GM10266 (cell line): ENCODE data around the gene TNRC6A.
A peak's percentile ranks its signal among the peaks of the same experiment; 100 is the strongest.

Experiments
- DNase-seq: peaks from one replicate; pipeline ENCODE4 v3.0.0; 2012; ENCODE audit errors: extremely low spot score
- CTCF ChIP-seq: IDR thresholded peaks from 2 replicates; pipeline ENCODE4 v1.5.1; 2012; ENCODE audit warnings: mild to moderate bottlenecking, low read depth; ENCODE audit not compliant: control insufficient read depth, insufficient read depth; ENCODE audit errors: missing control alignments

The TNRC6A gene

GRCh38 chr16:24858219-24859041 is 129.0 kb downstream of the TNRC6A start:
- DNase-seq, result peak; percentile 65
- no peak for TF ChIP-seq CTCF

- no peak for TF ChIP-seq CTCF
- DNase-seq, result no peak
Observed at GRCh38 chr16:24861461-24861860, 132.0 kb downstream of the TNRC6A start.

GRCh38 chr16:24863582-24864437 is 134.4 kb downstream of the TNRC6A start:
- no peak for DNase-seq
- TF ChIP-seq CTCF, result no peak

GRCh38 chr16:24869033-24869432 is 139.6 kb downstream of the TNRC6A start:
- DNase-seq, result no peak
- TF ChIP-seq CTCF, result no peak

GRCh38 chr16:24871891-24872290 is 142.4 kb downstream of the TNRC6A start:
- DNase-seq, result no peak
- no peak for TF ChIP-seq CTCF

- no peak for TF ChIP-seq CTCF
- no peak for DNase-seq
Observed at GRCh38 chr16:24873028-24873427, 143.6 kb downstream of the TNRC6A start.

GRCh38 chr16:24875466-24875865 is 146.0 kb downstream of the TNRC6A start:
- no peak for TF ChIP-seq CTCF
- no peak for DNase-seq
